Heart left ventricle (tissue), 16 donors: ENCODE data around the gene MYNN. TPM values are rescaled to one million over a fixed set of nuclear protein-coding genes. Genes with fewer than 3 reads are reported as not detected.

Experiments used
- ATAC-seq, 4 donors: fragments of 200-7000 bp; cut with Tn5 transposase; one replicate each; pipeline ENCODE4 v1.9.1; 2020 to 2022; ENCODE audit warnings: moderate library complexity in 4 of 4, mild to moderate bottlenecking in 3 of 4, moderate number of reproducible peaks in 1 of 4
- DNase-seq, 5 donors: peaks; one replicate each; pipeline ENCODE4 v3.0.0-alpha.2; 2020
- H3K27ac ChIP-seq, 12 donors: fragments of 200-600 bp; sonication (generic) in 4 of 12; one replicate each; pipeline versions ENCODE4 v1.5.0 to v1.8.0; 2016 to 2022; ENCODE audit warnings: mild to moderate bottlenecking in 2 of 12
- H3K27me3 ChIP-seq, 9 donors: fragments of 200-600 bp; sonication (generic) in 2 of 9; one replicate each; pipeline versions ENCODE4 v1.5.1 to v1.8.0; 2016 to 2022; ENCODE audit warnings: mild to moderate bottlenecking in 3 of 9
- H3K36me3 ChIP-seq, 9 donors: fragments of 200-600 bp; sonication (generic) in 2 of 9; one replicate each; pipeline versions ENCODE4 v1.5.0 to v1.8.0; 2018 to 2022; ENCODE audit warnings: mild to moderate bottlenecking in 2 of 9
- H3K4me1 ChIP-seq, 12 donors: fragments of 200-600 bp; sonication (generic) in 4 of 12; one replicate each; pipeline versions ENCODE4 v1.5.0 to v1.8.0; 2016 to 2022; ENCODE audit warnings: mild to moderate bottlenecking in 3 of 12
- H3K4me3 ChIP-seq, 12 donors: fragments of 200-600 bp; sonication (generic) in 4 of 12; one replicate each; pipeline versions ENCODE4 v1.5.0 to v1.8.0; 2017 to 2022; ENCODE audit warnings: mild to moderate bottlenecking in 9 of 12, moderate library complexity in 4 of 12
- H3K9me3 ChIP-seq, 12 donors: fragments of 200-600 bp; sonication (generic) in 4 of 12; one replicate each; pipeline versions ENCODE4 v1.5.0 to v1.8.0; 2016 to 2022; ENCODE audit warnings: mild to moderate bottlenecking in 1 of 12
- CTCF ChIP-seq, 12 donors: fragments of 200-600 bp; sonication (generic) in 4 of 12; IDR thresholded peaks; one replicate each; pipeline versions ENCODE4 v1.5.0 to v1.8.0; 2018 to 2022; ENCODE audit warnings: antibody characterized with exemption in 12 of 12, mild to moderate bottlenecking in 5 of 12
- POLR2A ChIP-seq, 2 donors: fragments of 450-650 bp; IDR thresholded peaks; one replicate each; pipeline ENCODE4 v1.6.1; 2017; ENCODE audit warnings: antibody characterized with exemption in 2 of 2, mild to moderate bottlenecking in 2 of 2, moderate library complexity in 2 of 2
- WGBS, 4 donors: extraction: QIAGEN DNeasy Blood & Tissue Kit in 2 of 4; methylation state at CpG; one replicate each; pipeline versions ENCODE4 v1.1.5 to v1.1.7; 2013 to 2018; 5-methylcytosine and 5-hydroxymethylcytosine counted together
- intact Hi-C, 10 donors: fragments of 100-400 bp; cut with DNase I; formaldehyde crosslinking; loops; one replicate each; pipeline versions ENCODE4 v1.11.1 to v1.14.2; 2022
- polyA plus RNA-seq, 2 donors: library from polyadenylated mRNA; stranded (reverse); fragments of 200-250 nt; gene quantifications; one replicate each; pipeline ENCODE4 v1.2.3, GENCODE V29; 2013
- total RNA-seq, 9 donors: library from RNA; depleted of rRNA in 2 of 9; stranded (reverse); fragments of >200 nt in 2 of 9; fragmentation: NEBNext Ultra II Directional in 3 of 9; extraction: Animal tissue kit (Norgen Biotek cat#: 25700) in 3 of 9; gene quantifications; one replicate each; pipeline versions ENCODE4 v1.1.0 to v1.2.4, GENCODE V29; 2016 to 2023
- donor health status: ischemic (EF 13 %, LVEDD 7.1; RV severe dilation, severe dysfunction).
- donor health status: healthy with polysubstance abuse.
- donor health status: DM: no; HTN: yes; CAD: no.
- donor health status: DM: no; HTN: no; CAD: no.
- donor health status: ischemic (EF 25% LVEDD 6.9; RV normal size, moderate dysfunction).
- donor health status: ischemic (EF 25% LVEDD 5.7; RV mildly dilated, moderate dysfunction).
- donor health status: healthy.
- donor health status: DM: yes; HTN: yes; CAD: no.
- donor health status: ischemic (EF 35%, LVEDD 5.7; RV mildly dilated, moderate dysfunction).
- donor health status: nonischemic (EF 11% LVEDD 7.7; RV severe dilation, severe dysfunction).
- donor health status: DM: yes; HTN: yes; CAD: no.
- donor health status: PGD.
- donor health status: ischemic (EF 29% LVEDD 5.4; RV normal size, mild dysfunction).
- donor health status: nonischemic (EF 23%, LVEDD 6.1; RV moderate dilation, normal function).

The MYNN gene
- total and polyA plus RNA-seq, 11 donors: 5.0 to 14.1 (median 10.4) TPM

DNA sequence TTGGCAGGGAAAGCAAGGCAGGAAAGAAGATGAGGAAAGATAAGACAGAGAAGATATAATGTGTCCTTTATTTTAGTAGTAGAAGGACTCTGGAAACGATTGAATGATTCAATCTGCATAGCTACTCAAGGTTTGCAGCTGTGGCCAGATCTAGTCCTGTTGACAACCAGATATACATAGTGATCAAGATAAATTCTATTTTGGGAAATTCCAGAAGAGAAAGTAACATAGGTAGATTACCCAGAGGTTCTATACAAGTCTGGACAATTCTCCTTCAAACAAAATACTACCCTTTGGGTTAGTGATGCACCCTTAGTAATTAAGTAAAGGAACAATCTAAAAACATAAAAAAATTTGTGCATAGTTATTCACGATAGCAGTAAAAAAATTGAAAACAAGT is 17.7 kb upstream of the MYNN start:
- no peaks in the 10 kb centered on the region for H3K9me3 ChIP-seq
- no peak for ATAC-seq

DNA sequence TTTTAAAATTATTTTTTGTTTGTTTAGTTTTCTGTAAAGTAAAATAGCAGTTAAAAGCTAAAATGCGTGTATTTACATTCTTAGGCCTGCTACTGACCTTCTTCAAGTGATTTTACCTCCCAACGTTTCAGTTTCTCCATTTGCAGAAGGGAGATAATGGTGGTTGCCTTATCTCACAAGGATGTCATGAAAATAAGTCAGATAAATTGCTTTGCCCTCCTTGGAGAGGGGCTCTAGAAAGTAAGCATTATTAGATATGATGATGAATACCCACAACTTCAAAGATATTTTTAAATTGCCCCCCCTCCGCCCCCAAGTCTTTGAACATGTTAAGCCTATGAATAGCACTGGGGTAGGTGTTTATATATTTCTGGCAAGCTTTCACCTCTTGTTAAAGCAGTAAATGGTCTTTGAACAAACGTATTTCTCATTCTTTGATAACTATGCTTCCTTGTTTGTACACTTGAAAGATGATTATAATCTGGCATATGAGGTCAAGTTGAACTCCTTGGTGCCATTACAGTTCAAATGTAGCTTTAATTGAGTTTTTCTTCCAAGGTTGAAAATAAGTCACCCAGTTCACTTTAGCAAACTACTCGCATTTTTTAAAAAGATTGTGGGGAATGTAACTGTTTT is 14.7 kb upstream of the MYNN start:
- H3K4me3 ChIP-seq: no peak overlapping the region
- peaks cover 0 to 5% (median 0%) of the 10 kb centered on the region in 12 donors for H3K9me3 ChIP-seq
- H3K27ac ChIP-seq: no peak overlapping the region
- no peak for ATAC-seq
- TF ChIP-seq CTCF (IDR thresholded peaks at IDR 0.05): no peak
- TF ChIP-seq POLR2A (IDR thresholded peaks at IDR 0.05): no peak
- DNase-seq: no peak
- H3K27me3 ChIP-seq: no peaks in the 10 kb centered on the region
- WGBS, 4 donors: 57 to 65% (median 61%) methylated on average over 5 of the region's 5 CpGs
- H3K36me3 ChIP-seq: no peaks in the 10 kb centered on the region
- H3K4me1 ChIP-seq: peaks cover 0 to 8% (median 0%) of the 10 kb centered on the region in 12 donors
- intact Hi-C loops: no loop called here

More for the DNA sequence above, 17.7 kb upstream of the MYNN start:
- no peak for DNase-seq
- Histone ChIP-seq H3K4me1 (no peaks in the 10 kb centered on the region), H3K4me3 (no peak overlapping the region), H3K36me3 (no peaks in the 10 kb centered on the region), H3K27me3 (peaks cover 0 to 4% (median 0%) of the 10 kb centered on the region in 9 donors), H3K27ac (no peak overlapping the region)
- intact Hi-C loops: no loop called here
- no peak for TF ChIP-seq CTCF (IDR thresholded peaks at IDR 0.05)
- TF ChIP-seq POLR2A (IDR thresholded peaks at IDR 0.05): no peak
- 58 to 62% (median 60%) methylated on average over 2 of the region's 2 CpGs for WGBS, 4 donors

DNA sequence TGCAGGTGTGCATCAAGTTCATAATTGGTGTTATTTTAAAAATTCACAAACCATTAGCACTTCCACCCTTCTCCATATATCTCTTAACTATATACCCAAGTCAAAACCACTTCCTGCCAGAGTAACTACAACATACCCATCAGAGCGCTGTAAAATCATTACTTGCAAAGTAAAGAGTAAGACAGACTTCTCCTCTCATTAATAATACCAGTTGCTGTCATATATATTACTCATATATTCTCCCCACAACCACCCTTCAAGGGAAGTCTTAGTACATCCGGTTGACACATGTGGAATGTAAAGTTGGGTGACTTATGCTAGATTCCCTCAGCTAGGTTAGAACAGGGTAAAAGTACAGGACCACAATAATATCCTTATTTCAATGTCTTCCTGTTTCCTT is 13.9 kb upstream of the MYNN start:
- Histone ChIP-seq H3K27me3 (no peaks in the 10 kb centered on the region), H3K4me1 (peaks cover 0 to 12% (median 0%) of the 10 kb centered on the region in 12 donors), H3K27ac (no peak overlapping the region), H3K36me3 (no peaks in the 10 kb centered on the region), H3K9me3 (peaks cover 0 to 7% (median 0%) of the 10 kb centered on the region in 12 donors), H3K4me3 (no peak overlapping the region)
- intact Hi-C loops: no loop called here
- ATAC-seq: no peak
- no peak for DNase-seq
- WGBS, 4 donors: 78 to 92% (median 89%) methylated on average over 2 of the region's 2 CpGs
- no peak for TF ChIP-seq POLR2A (IDR thresholded peaks at IDR 0.05)
- TF ChIP-seq CTCF (IDR thresholded peaks at IDR 0.05): no peak

- Histone ChIP-seq H3K36me3 (no peaks in the 10 kb centered on the region), H3K4me3 (no peak overlapping the region), H3K27ac (no peak overlapping the region), H3K9me3 (peaks cover 0 to 7% (median 0%) of the 10 kb centered on the region in 12 donors), H3K4me1 (peaks cover 0 to 12% (median 0%) of the 10 kb centered on the region in 12 donors), H3K27me3 (no peaks in the 10 kb centered on the region)
- intact Hi-C loops: loop anchor here in 4 of 10 donors (5.0 to 10.0 kb wide), 5 partner anchors 204 to 616 kb away; partner anchors contain the start of genes SEC62 (in 3 of the 4) and SKIL (in 1 of the 4)
- ATAC-seq: no peak
- DNase-seq: no peak
- TF ChIP-seq POLR2A (IDR thresholded peaks at IDR 0.05): no peak
- TF ChIP-seq CTCF (IDR thresholded peaks at IDR 0.05): no peak
- 64 to 82% (median 76%) methylated on average over 4 of the region's 4 CpGs for WGBS, 4 donors
Measured at GRCh38 chr3:169760479-169760878, 12.7 kb upstream of the MYNN start.
